Natural killer cell (primary cell): Measurements from ENCODE around the gene SPTA1. TPM values are rescaled to one million over a fixed set of nuclear protein-coding genes. Genes with fewer than 3 reads are reported as not detected.
"Not testable (repeated sequence)": the region's sequence is repeated elsewhere in the genome, so short reads cannot be mapped to it uniquely, and the experiment has no call there.

Experiments used
- ATAC-seq, 3 donors: fragments of 150-1000 bp in 2 of 3; fragments of 200-7000 bp in 1 of 3; cut with Tn5 transposase; 1 replicate in 1 of 3; 2 replicates in 2 of 3; pipeline ENCODE4 v1.10.0; 2021; ENCODE audit warnings: mild to moderate bottlenecking in 2 of 3, moderate library complexity in 2 of 3
- DNase-seq, 2 donors: peaks; one replicate each; pipeline versions ENCODE4 v3.0.0 to v3.0.0-alpha.2; 2013 to 2021; ENCODE audit warnings: mixed read lengths in 1 of 2
- H3K27ac ChIP-seq: one replicate; pipeline ENCODE4 v1.5.1; 2013; ENCODE audit warnings: mild to moderate bottlenecking, low read length
- H3K27me3 ChIP-seq: one replicate; pipeline ENCODE4 v1.6.1; 2013; ENCODE audit warnings: low read length; ENCODE audit not compliant: control insufficient read depth, insufficient read depth
- H3K36me3 ChIP-seq: one replicate; pipeline ENCODE4 v1.6.1; 2013; ENCODE audit warnings: low read length; ENCODE audit not compliant: control insufficient read depth, insufficient read depth
- H3K4me1 ChIP-seq: one replicate; pipeline ENCODE4 v1.6.1; 2013; ENCODE audit warnings: low read length; ENCODE audit not compliant: control insufficient read depth, insufficient read depth
- H3K4me3 ChIP-seq: one replicate; pipeline ENCODE4 v1.5.1; 2013; ENCODE audit warnings: low read length
- H3K9me3 ChIP-seq: one replicate; pipeline ENCODE4 v1.6.1; 2013; ENCODE audit warnings: low read length; ENCODE audit not compliant: control insufficient read depth, insufficient read depth
- H3K27ac Mint-ChIP-seq, 2 donors: one replicate each; pipeline ENCODE4 v1.8.0; 2022; ENCODE audit warnings: mild to moderate bottlenecking in 2 of 2, mixed read lengths in 2 of 2, moderate library complexity in 1 of 2
- H3K27me3 Mint-ChIP-seq, 2 donors: one replicate each; pipeline ENCODE4 v1.8.0; 2022; ENCODE audit warnings: low read depth in 2 of 2, mixed read lengths in 2 of 2
- H3K36me3 Mint-ChIP-seq: one replicate; pipeline ENCODE4 v1.8.0; 2022; ENCODE audit warnings: mixed read lengths
- H3K4me1 Mint-ChIP-seq, 2 donors: one replicate each; pipeline ENCODE4 v1.8.0; 2022; ENCODE audit warnings: mixed read lengths in 2 of 2
- H3K4me3 Mint-ChIP-seq: one replicate; pipeline ENCODE4 v1.8.0; 2022; ENCODE audit warnings: mild to moderate bottlenecking, moderate library complexity, mixed read lengths
- H3K9me3 Mint-ChIP-seq, 2 donors: one replicate each; pipeline ENCODE4 v1.8.0; 2022; ENCODE audit warnings: mixed read lengths in 2 of 2
- WGBS: methylation state at CpG from one replicate; pipeline ENCODE4 v1.1.7; 2013; ENCODE audit warnings: missing lambda C conversion rate; ENCODE audit not compliant: insufficient coverage; 5-methylcytosine and 5-hydroxymethylcytosine counted together
- intact Hi-C: fragments of 100-400 bp; cut with micrococcal nuclease; formaldehyde crosslinking; loops from one replicate; pipeline ENCODE4 v1.14.2; 2022
- total RNA-seq, 4 donors: library from RNA; stranded (reverse); fragments of 120-200 nt in 1 of 4; gene quantifications; one replicate each; pipeline versions ENCODE4 v1.2.3 to v1.2.4, GENCODE V29; 2013 to 2022
- TF ChIP-seq, protein P1 (sequence below): fragments of 200-600 bp; IDR thresholded peaks from one replicate; pipeline ENCODE4 v1.8.0; 2022; ENCODE audit warnings: antibody characterized with exemption

The SPTA1 gene
- total RNA-seq, 3 donors from 2014 or later (not counting 1 experiment from before 2014, with no cell fraction given) = 0.30 TPM; not detected in 2

DNA sequence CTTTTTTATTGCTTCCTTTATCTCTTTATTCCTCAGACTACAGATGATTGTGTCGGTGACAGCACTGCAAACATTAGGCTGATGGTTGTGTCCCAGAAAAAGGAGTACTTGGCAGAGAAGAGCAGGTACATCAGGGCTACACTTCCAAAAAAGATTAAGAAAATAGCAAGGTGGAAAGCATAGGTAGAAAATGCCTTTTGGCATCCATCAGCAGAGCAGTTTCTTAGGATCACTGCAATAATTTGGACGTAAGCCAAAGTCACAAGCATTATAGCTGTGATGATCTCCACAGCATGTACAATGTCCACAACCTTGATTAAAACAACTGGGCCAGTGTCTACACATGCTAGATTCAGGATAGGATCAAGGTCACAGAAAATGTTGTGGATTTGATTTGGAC is 8.1 kb upstream of the SPTA1 start:
- no peaks in the 10 kb centered on the region for H3K9me3 ChIP-seq
- H3K4me3 Mint-ChIP-seq = no peak overlapping the region
- H3K4me1 ChIP-seq = no peaks in the 10 kb centered on the region
- no peak overlapping the region for H3K27ac Mint-ChIP-seq
- no peaks in the 10 kb centered on the region for H3K27me3 ChIP-seq
- no peak overlapping the region for H3K27ac ChIP-seq
- intact Hi-C loops = no loop called here
- no peaks in the 10 kb centered on the region for H3K4me1 Mint-ChIP-seq
- ATAC-seq (no peak), DNase-seq (no peak)
- WGBS = 93% methylated on average over 2 of the region's 2 CpGs
- peaks cover 10 to 20% of the 10 kb centered on the region in 2 donors for H3K27me3 Mint-ChIP-seq
- no peaks in the 10 kb centered on the region for H3K36me3 Mint-ChIP-seq
- no peaks in the 10 kb centered on the region for H3K9me3 Mint-ChIP-seq
- H3K4me3 ChIP-seq = no peak overlapping the region
- H3K36me3 ChIP-seq = no peaks in the 10 kb centered on the region
- TF ChIP-seq, protein P1, sequence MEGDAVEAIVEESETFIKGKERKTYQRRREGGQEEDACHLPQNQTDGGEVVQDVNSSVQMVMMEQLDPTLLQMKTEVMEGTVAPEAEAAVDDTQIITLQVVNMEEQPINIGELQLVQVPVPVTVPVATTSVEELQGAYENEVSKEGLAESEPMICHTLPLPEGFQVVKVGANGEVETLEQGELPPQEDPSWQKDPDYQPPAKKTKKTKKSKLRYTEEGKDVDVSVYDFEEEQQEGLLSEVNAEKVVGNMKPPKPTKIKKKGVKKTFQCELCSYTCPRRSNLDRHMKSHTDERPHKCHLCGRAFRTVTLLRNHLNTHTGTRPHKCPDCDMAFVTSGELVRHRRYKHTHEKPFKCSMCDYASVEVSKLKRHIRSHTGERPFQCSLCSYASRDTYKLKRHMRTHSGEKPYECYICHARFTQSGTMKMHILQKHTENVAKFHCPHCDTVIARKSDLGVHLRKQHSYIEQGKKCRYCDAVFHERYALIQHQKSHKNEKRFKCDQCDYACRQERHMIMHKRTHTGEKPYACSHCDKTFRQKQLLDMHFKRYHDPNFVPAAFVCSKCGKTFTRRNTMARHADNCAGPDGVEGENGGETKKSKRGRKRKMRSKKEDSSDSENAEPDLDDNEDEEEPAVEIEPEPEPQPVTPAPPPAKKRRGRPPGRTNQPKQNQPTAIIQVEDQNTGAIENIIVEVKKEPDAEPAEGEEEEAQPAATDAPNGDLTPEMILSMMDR = no peak

DNA sequence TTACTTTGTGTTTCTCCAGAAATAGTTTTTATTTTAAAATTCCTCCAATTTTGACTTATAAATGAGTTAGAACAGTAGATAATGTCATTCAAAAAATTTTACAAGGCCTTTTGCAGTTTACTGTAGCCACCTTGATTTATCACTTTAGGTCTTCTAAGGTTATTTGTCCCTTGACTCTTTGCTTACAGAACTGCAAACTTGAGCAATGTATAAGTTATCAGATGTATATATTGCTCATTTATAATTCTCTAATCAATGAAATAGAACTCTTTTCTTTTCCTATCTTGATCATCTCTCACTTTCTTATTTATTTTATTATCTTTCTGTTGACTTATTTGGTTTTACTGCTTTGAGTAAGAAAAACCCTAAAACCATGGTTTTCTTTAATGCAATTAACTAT is 5.8 kb upstream of the SPTA1 start:
- H3K4me1 Mint-ChIP-seq = no peaks in the 10 kb centered on the region
- Histone ChIP-seq H3K4me3 (no peak overlapping the region), H3K27ac (no peak overlapping the region), H3K9me3 (no peaks in the 10 kb centered on the region), H3K36me3 (no peaks in the 10 kb centered on the region), H3K4me1 (no peaks in the 10 kb centered on the region), H3K27me3 (no peaks in the 10 kb centered on the region)
- intact Hi-C loops = no loop called here
- peaks cover 10 to 13% of the 10 kb centered on the region in 2 donors for H3K27me3 Mint-ChIP-seq
- TF ChIP-seq, protein P1 = no peak
- no peaks in the 10 kb centered on the region for H3K36me3 Mint-ChIP-seq
- H3K4me3 Mint-ChIP-seq = no peak overlapping the region
- H3K9me3 Mint-ChIP-seq = no peaks in the 10 kb centered on the region
- ATAC-seq (no peak), DNase-seq (no peak)
- no peak overlapping the region for H3K27ac Mint-ChIP-seq

DNA sequence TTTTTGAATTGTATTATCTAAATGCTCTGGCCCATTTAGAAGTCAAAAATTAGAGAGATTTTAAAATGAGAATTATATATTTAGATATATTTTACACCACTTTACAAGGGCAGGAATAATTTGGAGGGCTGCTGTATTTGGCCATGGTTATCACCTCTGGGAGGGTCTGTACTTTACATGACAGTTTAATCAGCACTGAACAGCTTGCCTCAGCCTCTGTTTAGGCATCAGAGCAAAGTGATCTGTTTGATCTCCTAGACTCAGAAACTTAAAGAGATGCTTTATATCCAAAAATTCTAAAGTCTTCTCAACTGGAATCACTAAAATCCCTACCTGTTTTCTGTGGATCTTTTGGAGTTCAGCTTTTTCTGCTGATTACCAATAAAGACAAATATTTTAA is 5.4 kb upstream of the SPTA1 start:
- ATAC-seq = no peak
- H3K27ac Mint-ChIP-seq = no peak overlapping the region
- Histone ChIP-seq H3K4me1 (no peaks in the 10 kb centered on the region), H3K9me3 (no peaks in the 10 kb centered on the region), H3K27ac (no peak overlapping the region), H3K4me3 (no peak overlapping the region), H3K27me3 (no peaks in the 10 kb centered on the region), H3K36me3 (no peaks in the 10 kb centered on the region)
- DNase-seq = no peak
- no peaks in the 10 kb centered on the region for H3K9me3 Mint-ChIP-seq
- H3K27me3 Mint-ChIP-seq = peaks cover 10 to 13% of the 10 kb centered on the region in 2 donors
- H3K4me1 Mint-ChIP-seq = no peaks in the 10 kb centered on the region
- TF ChIP-seq, protein P1 = no peak
- no peak overlapping the region for H3K4me3 Mint-ChIP-seq
- intact Hi-C loops = no loop called here
- H3K36me3 Mint-ChIP-seq = no peaks in the 10 kb centered on the region

DNA sequence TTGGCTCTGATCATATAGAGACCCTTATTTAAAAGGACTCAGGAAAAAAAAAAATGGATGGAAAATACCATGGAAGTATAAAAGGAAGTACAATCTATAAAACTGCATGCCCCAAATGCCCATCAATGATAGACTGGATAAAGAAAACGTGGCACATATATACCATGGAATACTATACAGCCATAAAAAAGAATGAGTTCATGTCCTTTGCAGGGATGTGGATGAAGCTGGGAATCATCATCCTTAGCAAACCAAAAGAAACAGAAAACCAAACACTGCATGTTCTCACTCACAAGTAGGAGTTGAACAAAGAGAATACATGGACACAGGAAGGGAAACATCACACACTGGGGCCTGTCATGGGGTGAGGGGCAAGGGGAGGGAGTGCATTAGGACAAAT is 4.6 kb upstream of the SPTA1 start:
- H3K4me3 ChIP-seq, H3K9me3 Mint-ChIP-seq, H3K27ac Mint-ChIP-seq, intact Hi-C loops, H3K27me3 ChIP-seq, DNase-seq, H3K4me1 ChIP-seq, H3K9me3 ChIP-seq, H3K36me3 ChIP-seq, H3K4me3 Mint-ChIP-seq, H3K27ac ChIP-seq, H3K36me3 Mint-ChIP-seq, ATAC-seq, H3K4me1 Mint-ChIP-seq: not testable (repeated sequence)
- WGBS = no CpG with 5 or more reads among the region's 1 CpG
- peaks cover 13 to 16% of the 10 kb centered on the region in 2 donors for H3K27me3 Mint-ChIP-seq
